ENCODE results near the gene NF1.

Gene NF1

GRCh38 chr17:31418773-31419350 is 324.1 kb downstream of the NF1 start:
- DNase-seq, result peak in 2 of 51 donors; percentile 25 to 35

- no peak for DNase-seq
Observed at GRCh38 chr17:31422443-31422842, 327.7 kb downstream of the NF1 start.

GRCh38 chr17:31424944-31425281 is 330.1 kb downstream of the NF1 start:
- DNase-seq, result no peak

- DNase-seq, result peak in 26 of 51 donors; percentile 13 to 70 (median 44)
Observed at GRCh38 chr17:31425282-31426040, 330.7 kb downstream of the NF1 start.
